22Rv1 (cell line): ENCODE results near the gene PGLYRP3.

ENCODE experiments used
- ZFX ChIP-seq: fragments of 450-650 bp; IDR thresholded peaks from 2 replicates; pipeline ENCODE4 v1.6.1; 2017; ENCODE audit warnings: antibody characterized with exemption, borderline replicate concordance
- TF ChIP-seq, protein P1 (sequence below): fragments of 450-650 bp; IDR thresholded peaks from 2 replicates; pipeline ENCODE4 v1.5.1; 2017; ENCODE audit warnings: mild to moderate bottlenecking

DNA sequence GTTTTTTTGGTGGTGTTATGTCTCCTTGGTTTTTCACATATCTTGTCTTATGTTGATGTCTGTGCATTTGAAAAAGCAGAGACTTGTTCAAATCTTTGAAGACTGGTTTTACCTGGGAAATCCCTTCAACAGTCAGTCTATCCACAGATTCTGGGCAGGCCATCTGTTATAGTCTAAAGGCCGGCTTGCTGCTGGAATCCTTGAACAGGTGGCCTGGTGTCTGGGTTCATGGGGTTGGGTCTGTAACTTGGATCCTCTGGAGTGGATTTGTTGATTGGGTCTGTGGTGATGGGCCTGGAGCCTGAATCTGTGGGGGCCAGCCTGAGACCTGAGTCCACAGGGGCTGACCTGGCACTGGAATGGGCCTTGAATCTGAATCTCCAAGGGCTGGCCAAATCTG lies 41.0 kb downstream of the PGLYRP3 start:
- TF ChIP-seq, protein P1, sequence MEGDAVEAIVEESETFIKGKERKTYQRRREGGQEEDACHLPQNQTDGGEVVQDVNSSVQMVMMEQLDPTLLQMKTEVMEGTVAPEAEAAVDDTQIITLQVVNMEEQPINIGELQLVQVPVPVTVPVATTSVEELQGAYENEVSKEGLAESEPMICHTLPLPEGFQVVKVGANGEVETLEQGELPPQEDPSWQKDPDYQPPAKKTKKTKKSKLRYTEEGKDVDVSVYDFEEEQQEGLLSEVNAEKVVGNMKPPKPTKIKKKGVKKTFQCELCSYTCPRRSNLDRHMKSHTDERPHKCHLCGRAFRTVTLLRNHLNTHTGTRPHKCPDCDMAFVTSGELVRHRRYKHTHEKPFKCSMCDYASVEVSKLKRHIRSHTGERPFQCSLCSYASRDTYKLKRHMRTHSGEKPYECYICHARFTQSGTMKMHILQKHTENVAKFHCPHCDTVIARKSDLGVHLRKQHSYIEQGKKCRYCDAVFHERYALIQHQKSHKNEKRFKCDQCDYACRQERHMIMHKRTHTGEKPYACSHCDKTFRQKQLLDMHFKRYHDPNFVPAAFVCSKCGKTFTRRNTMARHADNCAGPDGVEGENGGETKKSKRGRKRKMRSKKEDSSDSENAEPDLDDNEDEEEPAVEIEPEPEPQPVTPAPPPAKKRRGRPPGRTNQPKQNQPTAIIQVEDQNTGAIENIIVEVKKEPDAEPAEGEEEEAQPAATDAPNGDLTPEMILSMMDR = no peak
- no peak for TF ChIP-seq ZFX
